T-helper 2 cell treated with Interferon-gamma antibody and Interleukin-4, amounts not matched to agents 100 ng/mL and 5 ng/mL, for 36 hours (primary cell): Measurements from ENCODE around the gene RECK. TPM values are rescaled to one million over a fixed set of nuclear protein-coding genes. Genes with fewer than 3 reads are reported as not detected.
"Not testable (repeated sequence)": the region's sequence is repeated elsewhere in the genome, so short reads cannot be mapped to it uniquely, and the experiment has no call there.

ENCODE experiments used
- intact Hi-C: fragments of 100-400 bp; cut with micrococcal nuclease; formaldehyde crosslinking; loops from one replicate; pipeline ENCODE4 v1.15.1; 2023
- total RNA-seq: library from RNA; stranded (reverse); gene quantifications from 2 replicates; pipeline ENCODE4 v1.2.3, GENCODE V29; 2022

Gene RECK, protein sequence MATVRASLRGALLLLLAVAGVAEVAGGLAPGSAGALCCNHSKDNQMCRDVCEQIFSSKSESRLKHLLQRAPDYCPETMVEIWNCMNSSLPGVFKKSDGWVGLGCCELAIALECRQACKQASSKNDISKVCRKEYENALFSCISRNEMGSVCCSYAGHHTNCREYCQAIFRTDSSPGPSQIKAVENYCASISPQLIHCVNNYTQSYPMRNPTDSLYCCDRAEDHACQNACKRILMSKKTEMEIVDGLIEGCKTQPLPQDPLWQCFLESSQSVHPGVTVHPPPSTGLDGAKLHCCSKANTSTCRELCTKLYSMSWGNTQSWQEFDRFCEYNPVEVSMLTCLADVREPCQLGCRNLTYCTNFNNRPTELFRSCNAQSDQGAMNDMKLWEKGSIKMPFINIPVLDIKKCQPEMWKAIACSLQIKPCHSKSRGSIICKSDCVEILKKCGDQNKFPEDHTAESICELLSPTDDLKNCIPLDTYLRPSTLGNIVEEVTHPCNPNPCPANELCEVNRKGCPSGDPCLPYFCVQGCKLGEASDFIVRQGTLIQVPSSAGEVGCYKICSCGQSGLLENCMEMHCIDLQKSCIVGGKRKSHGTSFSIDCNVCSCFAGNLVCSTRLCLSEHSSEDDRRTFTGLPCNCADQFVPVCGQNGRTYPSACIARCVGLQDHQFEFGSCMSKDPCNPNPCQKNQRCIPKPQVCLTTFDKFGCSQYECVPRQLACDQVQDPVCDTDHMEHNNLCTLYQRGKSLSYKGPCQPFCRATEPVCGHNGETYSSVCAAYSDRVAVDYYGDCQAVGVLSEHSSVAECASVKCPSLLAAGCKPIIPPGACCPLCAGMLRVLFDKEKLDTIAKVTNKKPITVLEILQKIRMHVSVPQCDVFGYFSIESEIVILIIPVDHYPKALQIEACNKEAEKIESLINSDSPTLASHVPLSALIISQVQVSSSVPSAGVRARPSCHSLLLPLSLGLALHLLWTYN
- 6.6 TPM in 2 replicates for total RNA-seq

DNA sequence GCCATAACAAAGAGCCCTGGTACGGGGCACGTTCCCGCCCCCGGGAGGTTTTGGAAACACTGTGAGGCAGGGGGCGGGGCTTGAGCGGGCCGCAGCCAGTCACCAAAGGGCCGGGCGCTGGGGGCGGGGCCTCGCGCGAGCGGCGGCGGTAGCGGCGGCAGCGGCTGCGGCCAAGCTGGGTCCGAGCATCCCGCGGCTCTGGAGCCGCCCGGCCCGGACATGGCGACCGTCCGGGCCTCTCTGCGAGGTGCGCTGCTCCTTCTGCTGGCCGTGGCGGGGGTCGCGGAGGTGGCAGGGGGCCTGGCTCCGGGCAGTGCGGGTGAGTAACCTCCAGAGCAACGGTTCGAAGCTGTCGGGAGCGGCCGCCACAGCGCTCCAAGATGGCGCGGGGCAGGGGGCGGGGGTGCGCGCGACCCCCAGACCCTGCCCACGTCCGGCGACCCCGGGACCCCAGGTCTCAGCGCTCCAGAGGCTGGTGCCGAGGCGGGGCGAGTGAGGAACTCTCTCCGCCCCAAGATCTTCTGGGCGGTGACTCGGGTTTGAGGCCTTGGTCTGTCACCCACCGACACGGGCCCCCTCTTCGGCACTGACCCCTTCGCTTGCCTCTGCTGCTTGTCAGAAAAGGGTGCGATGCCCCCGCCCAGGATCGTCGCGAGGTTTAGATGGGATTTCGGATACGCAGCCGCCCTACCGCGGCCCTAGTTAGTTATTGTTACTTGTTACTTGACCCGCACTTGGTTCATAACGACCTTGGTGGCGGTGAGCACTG lies at the start of gene RECK:
TSS of gene RECK (plus strand) at position 134 of the 769 bp plus-strand sequence. CDS start at position 220, 86 bp downstream.
- intact Hi-C loops = loop anchor here (2.0 to 5.0 kb wide), 2 partner anchors 56 to 155 kb away; partner anchors contain the start of gene CLTA

DNA sequence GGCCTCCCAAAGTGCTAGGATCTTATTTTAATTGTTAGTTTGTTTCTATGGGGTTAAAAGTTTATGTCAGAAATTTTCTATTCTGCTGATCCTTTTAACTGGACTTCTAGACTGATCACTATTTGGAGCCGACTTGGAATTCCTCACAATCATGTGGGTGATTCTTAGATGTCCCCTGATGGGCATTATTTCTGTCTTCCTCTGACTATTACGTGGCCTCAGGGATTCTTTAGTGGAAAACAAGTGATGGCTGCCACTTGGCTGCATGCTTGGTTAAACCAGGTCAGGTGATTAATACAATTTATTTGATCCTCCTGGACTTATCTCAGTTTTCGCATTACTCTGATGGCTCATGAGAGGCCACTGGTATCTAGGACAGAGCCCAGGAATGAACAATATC lies 46.6 kb upstream of the RECK start:
- intact Hi-C loops = no loop called here

DNA sequence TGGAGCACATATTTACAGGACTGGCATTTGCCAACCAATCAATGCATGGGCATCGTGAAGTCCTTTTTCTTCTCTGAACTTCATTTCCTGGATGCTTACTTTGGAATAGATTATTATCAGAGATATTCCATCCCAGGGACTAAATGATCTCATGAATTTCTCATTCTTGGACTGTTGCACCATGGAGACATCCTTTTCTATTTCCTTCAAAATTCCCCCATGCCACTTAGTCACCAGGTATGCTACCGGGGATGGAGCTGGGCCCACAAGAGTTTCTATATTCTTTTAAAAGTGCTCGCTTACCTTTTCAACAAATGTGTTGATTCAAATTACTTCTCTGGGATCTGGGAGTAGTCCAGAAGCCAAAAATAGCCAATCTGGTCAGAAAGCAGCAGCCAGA lies 43.6 kb upstream of the RECK start:
- intact Hi-C loops = not testable (repeated sequence)

DNA sequence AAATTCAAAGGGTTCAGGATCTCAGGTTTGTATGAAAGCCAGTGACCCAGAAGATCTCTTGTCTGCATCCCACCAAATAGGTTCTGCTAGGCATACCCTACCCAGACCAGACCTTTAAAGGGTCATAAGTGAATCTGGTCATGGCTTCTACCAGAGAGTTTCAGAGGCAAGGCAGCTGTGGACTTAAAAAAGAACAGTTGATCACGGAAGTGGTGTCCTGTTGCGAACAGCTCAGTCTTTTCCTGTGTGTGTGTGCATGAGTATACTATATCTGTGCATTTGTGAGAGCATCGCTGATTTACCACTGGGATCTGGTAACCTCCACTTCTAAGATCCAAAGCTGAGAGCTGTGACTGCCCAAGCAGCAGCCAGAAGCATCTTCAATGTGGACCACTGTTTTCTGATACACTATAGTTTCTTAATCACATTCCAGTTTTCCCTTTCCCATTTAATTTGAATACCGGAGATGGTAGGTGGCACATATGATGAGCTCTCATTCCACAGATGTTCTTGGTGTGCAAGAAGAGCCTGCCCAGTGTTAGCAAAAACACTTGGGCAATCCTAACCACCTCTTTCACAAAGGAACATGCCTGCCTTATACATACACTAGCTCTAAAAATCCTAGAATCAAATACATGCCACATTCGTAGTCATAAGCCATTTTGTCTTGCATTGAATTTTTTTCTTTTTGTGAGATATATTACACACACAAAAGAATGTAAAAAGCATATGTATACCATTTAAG lies 42.6 kb upstream of the RECK start:
- intact Hi-C loops = no loop called here

DNA sequence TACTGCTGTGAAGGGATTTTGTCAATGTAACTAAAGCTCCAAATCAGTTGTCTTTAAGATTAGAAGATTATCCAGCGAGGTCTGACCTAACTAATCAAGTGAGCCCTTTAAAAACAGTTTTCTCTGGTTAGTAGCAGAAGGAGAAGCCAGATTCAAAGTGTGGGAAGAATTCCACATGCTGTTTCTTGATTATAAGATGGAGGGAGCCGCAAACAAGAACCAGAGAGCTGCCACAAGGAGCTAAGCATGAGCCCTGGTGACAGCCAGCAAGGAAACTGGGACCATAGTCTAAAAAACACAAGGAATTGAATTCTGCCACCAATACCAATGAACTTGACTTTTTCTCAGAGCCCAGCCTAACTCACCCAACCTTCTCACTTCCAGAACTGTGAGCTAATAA lies 41.8 kb upstream of the RECK start:
- intact Hi-C loops = no loop called here

DNA sequence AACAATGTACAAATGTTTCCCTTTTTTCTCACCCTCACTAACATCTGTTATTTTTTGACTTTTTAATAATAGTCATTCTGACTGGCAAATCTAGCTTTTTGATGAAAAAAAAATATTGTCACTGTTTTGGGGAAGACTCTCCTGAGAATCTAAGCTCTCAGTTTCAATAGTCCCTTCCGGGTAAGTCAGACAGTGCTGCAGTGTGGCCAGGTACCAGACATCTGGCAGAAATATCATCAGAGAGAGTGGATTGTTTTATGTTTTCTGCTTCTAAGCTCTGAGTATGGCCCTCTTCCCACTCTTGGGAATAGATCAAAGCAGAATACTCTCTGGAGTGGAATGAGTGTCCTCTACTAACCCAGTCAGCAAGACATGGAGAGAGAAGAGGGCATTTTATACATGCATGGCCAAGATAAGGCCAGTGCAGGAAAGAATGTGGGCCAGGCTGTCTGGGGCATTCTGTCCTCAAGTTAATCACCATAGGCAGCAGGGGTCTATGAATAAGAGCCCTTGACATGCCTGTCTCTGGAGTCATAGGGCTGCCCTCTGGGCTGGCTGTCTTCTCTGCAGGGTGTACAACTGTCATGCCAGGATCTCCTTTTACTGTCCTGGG lies 40.2 kb upstream of the RECK start:
- intact Hi-C loops = no loop called here

DNA sequence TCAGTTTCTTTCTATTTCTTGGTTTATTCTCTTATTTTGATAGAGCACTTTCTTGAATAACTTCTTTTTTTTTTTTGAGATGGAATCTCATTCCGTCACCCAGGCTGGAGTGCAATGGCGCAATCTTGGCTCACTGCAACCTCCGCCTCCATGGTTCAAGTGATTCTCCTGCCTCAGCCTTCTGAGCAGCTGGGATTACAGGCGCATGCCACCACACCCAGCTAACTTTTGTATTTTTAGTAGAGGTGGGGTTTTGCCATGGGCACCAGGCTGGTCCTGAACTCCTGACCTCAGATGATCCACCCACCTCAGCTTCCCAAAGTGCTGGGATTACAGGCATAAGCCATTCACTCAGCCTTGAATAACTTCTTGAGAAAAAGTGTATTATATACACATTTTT lies 39.7 kb upstream of the RECK start:
- intact Hi-C loops = not testable (repeated sequence)

DNA sequence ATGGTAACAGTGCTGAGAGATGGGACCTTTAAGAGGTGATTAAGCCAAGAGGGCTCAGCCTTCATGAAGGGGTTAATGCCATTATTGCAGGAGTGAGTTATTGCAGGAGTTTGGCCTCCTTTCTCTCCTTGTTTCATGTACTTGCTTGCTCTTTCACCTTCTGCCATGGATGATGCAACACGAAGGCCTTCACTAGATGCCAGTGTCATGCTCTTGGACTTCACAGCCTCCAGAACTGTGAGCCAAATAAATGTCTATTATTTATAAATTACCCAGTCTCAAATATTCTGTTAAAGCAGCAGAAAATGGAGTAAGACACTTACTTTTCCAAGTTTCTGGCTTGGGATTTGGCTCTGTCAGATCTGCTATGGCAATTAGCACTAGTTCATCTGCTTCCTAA lies 38.4 kb upstream of the RECK start:
- intact Hi-C loops = no loop called here

DNA sequence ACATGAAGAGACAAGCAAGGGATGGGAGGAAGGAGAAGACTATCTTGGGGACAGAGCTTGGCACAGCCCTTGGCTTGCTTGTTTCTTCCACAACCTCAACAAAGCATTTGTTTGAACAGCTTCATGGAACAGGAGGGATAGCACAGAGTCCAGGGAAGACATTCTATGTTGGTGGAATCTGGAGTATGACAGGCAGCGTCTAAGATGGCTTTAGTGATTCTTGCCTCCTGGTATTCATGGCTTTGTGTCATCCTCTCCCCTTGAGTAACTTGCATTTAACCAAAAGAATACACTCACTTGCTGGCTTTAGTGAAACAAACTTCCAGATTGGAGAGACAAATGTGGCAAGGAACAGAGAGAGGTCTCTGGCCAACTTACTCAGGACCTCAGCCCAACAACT lies 30.8 kb upstream of the RECK start:
- intact Hi-C loops = no loop called here

DNA sequence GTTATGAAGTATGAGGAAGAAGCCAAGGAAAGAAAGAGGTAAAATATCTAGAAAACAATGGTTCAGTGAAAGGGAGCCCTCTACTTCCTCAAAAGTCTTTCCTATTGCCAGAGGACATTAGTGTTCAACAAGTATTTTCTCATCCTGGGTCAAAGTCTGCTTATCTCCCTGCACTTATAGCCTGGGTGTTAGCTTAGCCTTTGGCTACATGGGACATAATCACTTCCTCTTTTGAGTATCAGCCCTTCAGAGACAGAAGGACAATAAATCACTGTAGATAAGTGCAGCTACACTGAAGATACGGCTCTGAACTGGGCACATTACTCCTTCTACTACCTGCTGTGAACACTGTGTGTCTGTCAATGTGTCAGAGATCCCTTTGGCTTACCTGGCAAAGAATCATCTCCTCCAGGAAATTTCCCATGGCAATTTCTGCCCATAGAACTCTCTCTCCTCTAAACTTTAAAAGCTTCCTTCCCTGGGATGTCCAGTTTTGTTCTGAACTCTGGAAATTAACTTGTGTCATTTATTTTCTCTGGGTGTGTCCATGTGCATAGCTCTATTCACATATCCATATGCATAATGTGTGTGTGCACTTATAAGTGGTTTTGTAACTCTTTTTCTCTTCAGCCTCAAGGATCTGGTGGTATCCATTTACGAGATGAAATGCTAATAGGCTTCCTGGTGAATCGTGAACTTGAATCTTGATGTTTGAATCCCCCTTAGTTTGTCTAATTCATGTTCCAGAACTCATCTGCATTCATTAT lies 30.0 kb upstream of the RECK start:
- intact Hi-C loops = no loop called here

DNA sequence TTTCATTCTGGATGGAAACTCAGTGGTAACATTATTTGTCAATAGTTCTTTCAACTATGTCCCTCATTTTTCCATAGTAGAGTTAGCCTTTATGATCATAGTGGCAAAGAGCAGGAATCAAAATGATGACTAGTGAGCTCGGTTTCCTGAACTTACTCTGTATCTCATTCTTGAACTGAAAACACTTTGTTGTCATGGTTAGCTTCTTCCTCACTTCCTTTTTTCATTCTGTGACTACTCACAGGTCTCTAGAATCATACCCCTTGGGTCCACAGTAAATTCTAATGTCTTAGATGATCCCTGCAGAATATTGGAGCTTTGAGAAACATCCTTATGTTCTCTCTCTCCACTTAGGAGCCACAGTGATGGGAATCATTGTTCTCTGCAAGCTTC lies 29.4 kb upstream of the RECK start:
- intact Hi-C loops = no loop called here

DNA sequence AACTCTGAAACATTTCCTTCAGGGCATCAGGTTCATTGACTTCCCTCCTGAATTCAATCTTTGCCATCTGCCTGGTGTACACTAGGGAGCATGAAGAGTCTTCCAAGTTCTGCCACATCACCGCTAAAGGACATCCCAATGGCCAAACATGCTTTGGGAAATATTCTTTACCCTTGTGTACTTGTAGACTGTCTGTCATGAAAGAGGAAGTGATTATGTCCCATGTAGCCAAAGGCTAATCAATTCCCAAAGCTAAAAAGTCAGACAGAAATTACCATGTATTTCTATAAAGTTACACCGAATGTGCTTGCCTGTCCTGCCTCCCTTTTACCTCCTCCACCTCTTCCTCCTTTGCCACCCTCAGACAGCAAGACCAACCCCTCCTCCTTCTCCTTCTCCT lies 28.9 kb upstream of the RECK start:
- intact Hi-C loops = loop anchor here (1.0 kb wide), 1 partner anchor 158 kb away; no protein-coding TSS in a partner anchor

DNA sequence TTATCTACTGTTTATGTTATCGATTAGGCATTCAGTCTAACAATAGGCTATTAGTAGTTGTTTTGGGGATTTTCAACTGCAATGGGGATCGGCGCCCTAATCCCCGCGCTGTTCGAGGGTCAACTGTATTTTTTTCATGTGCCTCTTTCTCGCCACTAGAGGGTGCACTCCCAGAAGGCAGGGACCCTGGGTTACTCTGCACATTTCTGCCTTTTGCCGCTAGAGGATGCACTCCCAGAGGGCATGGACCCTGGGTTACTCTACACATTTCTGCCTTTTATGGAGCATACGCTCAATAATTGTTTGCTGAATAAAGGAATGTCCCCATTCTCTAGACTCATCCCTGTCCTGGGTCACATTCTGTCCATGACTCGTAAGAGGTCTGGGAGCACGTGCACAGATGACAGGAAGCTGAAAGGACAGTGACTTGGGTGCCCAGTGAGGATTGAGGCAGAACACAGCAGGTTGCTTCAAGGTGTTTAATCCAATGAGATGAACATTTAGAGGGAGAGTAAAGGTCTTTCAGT lies 27.9 kb upstream of the RECK start:
- intact Hi-C loops = loop anchor here (1.0 kb wide), 1 partner anchor 157 kb away; no protein-coding TSS in a partner anchor

DNA sequence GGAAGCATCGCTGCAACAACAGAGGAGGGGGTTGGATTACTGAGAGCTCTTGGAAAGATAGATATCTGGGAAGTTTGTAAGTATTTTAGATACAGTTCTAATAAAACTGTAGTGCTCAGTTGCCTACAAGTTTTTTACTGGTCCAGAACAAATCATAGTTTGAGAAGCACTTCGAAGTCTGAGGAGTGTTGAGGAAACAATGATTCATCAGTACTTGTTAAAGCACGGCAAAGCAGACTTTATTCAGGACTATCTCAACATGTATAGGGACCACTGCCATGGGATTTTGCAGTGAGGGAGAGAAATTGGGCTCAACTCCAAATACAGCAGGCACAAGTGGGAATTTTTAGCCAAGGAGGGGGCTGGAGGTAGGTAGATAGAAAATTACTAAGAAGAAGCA lies 25.3 kb upstream of the RECK start:
- intact Hi-C loops = no loop called here

DNA sequence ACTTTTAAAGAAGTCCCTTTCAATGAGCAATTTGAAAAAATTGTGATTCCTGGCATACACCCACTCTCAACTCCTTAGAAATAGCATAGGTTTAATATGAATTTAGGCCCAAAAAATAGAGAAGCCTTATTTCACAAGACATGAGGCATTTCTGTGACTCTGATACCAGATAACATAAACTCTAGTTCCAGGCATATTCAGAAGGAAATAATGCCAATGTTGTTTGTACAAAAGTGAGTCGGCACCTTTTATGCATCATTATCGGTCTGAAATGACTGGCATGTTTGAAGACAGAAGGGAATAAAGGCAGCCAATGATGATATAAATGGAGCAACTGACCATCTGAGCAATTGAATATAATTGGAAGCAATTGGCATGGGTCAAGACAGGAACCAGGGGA lies 19.4 kb upstream of the RECK start:
- intact Hi-C loops = no loop called here

DNA sequence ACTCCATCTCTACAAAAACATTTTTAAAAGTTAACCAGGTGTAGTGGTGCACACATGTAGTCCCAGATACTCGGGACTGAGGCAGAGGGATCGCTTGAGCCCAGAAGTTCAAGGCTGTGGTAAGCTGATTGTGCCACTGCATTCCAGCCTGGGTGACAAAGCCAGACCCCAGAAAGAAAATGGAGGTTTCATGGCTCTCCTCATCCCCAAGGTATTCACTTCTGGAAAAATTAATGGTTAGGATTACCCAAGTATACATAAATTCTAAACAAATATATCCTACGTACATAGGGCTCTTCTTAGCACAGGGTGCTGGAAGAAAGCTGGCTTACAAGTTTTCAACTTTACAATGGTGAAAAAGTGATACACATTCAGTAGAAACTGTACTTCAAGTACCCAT lies 18.6 kb upstream of the RECK start:
- intact Hi-C loops = no loop called here

DNA sequence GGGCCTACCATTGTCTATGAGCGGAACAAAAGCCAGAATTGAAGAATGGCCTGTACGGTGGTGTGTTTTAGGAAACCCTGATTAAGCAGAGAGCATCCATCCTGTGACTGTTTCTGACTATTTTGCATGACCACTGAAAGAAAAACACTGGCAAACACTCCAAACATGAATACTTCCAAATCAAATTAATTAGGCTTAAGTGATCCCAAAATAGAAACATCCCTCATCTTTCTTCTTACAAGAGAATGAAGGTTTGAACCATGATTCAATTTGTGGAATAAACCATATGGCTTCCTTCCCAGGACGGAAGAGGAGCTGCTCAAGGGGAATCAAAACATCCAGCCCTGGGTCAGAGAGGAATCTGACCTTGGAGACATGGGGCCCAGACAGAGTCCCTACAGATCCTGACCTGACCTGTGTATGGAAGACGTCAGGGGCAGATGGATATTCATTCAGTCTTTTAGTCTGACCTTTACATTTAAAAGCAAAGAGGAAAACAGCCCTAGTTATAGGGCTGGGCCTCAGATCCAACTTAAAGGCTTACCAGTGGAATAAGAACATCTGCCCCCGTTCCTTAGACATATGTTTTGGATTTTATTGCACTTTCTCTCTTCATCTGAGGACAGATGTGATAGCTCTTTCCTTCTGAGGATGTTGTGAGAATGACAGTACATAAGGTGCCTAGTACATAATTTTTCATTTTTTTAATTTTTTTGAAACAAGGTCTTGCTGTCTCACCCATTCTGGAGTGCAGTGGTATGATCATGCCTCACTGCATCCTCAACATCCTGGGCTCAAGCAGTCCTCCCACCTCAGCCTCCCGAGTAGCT lies 17.6 kb upstream of the RECK start:
- intact Hi-C loops = no loop called here

DNA sequence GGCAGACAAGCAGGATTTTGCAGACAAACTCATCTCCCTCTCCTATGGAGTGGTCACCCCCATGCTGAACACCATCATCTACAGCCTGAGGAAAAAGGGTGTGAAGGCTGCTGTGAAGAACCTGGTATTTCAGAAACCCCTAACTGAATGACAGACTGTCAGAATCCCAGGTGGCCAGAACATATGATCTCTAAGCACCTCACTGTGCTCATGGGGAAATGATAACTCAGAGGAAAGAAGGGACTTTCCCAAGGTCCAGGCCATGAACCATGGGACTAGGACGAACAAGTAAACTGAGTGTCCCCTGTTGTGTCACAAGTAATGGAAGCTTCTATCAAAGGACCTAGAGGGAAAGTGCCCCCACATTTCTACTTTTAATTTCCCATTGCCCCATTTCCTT lies 14.7 kb upstream of the RECK start:
- intact Hi-C loops = no loop called here
